HG02943 (cell line): ENCODE data around the gene INO80E.

Experiments
- ATAC-seq: cut with Tn5 transposase; IDR thresholded peaks from one replicate; pipeline ENCODE4 v1.9.1; 2021; ENCODE audit warnings: mild to moderate bottlenecking, low read depth, moderate library complexity; ENCODE audit not compliant: unreplicated experiment

Gene INO80E

DNA sequence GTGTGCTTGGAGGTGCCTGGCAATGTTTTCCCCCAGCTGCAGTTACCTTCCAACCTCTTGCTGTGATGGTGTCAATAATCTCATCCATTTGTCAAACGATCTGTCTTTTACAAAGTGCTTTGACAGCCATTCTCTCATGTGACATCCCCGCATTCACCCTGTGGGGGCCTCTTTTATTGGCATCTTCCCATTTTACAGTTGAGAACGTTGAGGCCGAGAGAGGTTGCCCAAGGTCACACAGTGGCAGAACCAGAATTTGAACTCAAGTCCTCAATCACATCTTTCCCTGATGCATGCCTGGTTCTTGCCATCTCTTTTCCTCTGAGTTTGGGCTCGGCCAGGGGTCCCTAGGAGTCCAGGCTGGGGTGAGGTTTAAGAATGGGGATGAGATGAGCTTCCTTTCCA lies 20.9 kb upstream of the INO80E start:
- no peak for ATAC-seq

DNA sequence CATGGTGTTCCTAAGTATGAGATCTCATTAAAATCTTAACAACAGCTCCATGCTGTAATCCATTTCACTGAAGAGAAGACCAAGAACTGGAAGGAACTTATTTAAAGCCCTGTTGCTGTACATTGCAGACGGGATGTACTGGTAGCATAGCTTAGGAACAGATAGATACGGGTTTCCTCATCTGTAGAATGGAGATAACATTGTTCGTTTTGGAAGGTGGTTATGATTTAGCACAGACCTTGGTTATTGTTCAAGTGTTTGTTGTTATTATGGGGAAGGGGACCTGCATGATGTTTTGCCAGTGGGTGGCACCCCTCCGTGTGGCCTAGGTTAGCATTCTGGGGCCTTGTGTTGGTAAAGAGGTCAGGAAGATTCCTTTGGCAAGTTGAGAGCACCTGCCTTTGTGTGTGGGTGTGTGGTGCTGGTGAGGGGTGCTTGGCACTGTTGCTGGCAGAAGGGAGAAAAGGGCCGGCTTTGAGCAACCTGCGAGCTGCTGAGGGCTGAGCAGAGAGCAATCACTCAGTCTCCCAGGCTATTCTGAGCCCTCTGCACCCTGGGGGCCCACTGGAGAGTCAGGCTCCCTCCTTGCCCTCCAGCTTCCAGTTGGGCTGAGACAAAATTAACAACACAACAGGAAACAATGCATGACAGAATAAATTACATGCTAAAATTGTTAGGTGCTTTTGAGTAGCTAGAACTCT lies 20.1 kb upstream of the INO80E start:
- ATAC-seq, result no peak

GRCh38 chr16:29977063-29977825 lies 18.8 kb upstream of the INO80E start:
- ATAC-seq, result no peak

- no peak for ATAC-seq
Observed at GRCh38 chr16:29978081-29978480, 18.0 kb upstream of the INO80E start.

DNA sequence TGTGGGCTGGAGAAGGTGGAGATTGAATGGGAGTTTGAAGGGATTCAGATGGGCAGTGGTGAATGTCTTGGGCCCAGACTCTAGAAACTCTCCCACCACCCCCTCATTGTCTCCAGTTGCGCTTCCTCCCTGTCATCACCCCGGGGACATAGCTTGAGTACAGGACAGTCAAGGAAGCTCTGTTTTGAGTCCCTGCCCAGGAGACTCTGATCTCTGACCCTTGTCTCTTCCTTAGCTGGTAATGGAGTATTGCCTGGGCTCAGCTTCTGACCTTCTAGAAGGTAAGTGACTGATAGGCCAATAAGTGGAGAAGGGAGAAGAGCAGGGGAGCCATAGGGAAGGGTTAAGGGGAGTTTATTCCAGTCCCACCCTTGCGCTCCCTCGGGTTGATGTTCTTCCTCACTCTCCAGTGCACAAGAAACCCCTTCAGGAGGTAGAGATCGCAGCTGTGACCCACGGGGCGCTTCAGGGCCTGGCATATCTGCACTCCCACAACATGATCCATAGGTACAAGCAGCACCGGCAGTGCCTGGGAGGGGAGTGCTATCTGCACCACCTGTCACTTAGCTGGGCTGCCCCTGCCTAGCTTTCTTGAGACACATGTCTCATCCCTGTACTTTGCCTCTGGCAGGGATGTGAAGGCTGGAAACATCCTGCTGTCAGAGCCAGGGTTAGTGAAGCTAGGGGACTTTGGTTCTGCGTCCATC lies 17.3 kb upstream of the INO80E start:
- ATAC-seq, result no peak

GRCh38 chr16:29982560-29983419 lies 13.3 kb upstream of the INO80E start:
- ATAC-seq, result no peak

- ATAC-seq, result no peak
Observed at GRCh38 chr16:29983420-29984136, 12.5 kb upstream of the INO80E start.

- no peak for ATAC-seq
Observed at GRCh38 chr16:29984137-29984763, 11.8 kb upstream of the INO80E start.

- no peak for ATAC-seq
Observed at GRCh38 chr16:29984764-29985147, 11.3 kb upstream of the INO80E start.

- no peak for ATAC-seq
Observed at GRCh38 chr16:29985271-29985811, 10.7 kb upstream of the INO80E start.

DNA sequence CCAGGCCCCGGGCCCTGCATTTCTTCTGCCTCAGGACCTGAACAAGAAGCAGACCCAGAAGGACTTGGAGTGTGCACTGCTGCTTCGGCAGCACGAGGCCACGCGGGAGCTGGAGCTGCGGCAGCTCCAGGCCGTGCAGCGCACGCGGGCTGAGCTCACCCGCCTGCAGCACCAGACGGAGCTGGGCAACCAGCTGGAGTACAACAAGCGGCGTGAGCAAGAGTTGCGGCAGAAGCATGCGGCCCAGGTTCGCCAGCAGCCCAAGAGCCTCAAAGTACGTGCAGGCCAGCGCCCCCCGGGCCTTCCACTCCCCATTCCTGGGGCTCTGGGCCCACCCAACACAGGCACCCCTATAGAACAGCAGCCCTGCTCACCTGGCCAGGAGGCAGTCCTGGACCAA lies 9.8 kb upstream of the INO80E start:
- ATAC-seq, result no peak

DNA sequence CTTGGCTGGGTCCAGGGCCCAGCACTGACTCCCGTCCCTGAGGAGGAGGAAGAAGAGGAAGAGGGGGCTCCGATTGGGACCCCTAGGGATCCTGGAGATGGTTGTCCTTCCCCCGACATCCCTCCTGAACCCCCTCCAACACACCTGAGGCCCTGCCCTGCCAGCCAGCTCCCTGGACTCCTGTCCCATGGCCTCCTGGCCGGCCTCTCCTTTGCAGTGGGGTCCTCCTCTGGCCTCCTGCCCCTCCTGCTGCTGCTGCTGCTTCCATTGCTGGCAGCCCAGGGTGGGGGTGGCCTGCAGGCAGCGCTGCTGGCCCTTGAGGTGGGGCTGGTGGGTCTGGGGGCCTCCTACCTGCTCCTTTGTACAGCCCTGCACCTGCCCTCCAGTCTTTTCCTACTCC lies 9.1 kb upstream of the INO80E start:
- no peak for ATAC-seq

DNA sequence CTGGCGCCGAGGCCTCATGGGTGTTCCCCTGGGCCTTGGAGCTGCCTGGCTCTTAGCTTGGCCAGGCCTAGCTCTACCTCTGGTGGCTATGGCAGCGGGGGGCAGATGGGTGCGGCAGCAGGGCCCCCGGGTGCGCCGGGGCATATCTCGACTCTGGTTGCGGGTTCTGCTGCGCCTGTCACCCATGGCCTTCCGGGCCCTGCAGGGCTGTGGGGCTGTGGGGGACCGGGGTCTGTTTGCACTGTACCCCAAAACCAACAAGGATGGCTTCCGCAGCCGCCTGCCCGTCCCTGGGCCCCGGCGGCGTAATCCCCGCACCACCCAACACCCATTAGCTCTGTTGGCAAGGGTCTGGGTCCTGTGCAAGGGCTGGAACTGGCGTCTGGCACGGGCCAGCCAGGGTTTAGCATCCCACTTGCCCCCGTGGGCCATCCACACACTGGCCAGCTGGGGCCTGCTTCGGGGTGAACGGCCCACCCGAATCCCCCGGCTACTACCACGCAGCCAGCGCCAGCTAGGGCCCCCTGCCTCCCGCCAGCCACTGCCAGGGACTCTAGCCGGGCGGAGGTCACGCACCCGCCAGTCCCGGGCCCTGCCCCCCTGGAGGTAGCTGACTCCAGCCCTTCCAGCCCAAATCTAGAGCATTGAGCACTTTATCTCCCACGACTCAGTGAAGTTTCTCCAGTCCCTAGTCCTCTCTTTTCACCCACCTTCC lies 8.5 kb upstream of the INO80E start:
- ATAC-seq, result no peak

- no peak for ATAC-seq
Observed at GRCh38 chr16:29988346-29989075, 7.5 kb upstream of the INO80E start.

- ATAC-seq, result no peak
Observed at GRCh38 chr16:29989111-29989858, 6.8 kb upstream of the INO80E start.

GRCh38 chr16:29990034-29990433 lies 6.0 kb upstream of the INO80E start:
- no peak for ATAC-seq

DNA sequence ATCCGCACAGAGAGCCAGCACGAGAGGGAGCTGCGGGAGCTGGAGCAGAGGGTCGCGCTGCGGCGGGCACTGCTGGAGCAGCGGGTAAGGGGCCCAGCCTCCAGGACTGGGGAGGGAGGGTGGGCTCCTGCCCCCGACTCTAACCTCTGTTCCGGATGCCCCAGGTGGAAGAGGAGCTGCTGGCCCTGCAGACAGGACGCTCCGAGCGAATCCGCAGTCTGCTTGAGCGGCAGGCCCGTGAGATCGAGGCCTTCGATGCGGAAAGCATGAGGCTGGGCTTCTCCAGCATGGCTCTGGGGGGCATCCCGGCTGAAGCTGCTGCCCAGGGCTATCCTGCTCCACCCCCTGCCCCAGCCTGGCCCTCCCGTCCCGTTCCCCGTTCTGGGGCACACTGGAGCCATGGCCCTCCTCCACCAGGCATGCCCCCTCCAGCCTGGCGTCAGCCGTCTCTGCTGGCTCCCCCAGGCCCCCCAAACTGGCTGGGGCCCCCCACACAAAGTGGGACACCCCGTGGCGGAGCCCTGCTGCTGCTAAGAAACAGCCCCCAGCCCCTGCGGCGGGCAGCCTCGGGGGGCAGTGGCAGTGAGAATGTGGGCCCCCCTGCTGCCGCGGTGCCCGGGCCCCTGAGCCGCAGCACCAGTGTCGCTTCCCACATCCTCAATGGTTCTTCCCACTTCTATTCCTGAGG lies 5.0 kb upstream of the INO80E start:
- ATAC-seq, result no peak
